Sigmoid colon (tissue), 7 donors: ENCODE measurements around the gene AQP5. TPM values are rescaled to one million over a fixed set of nuclear protein-coding genes. Genes with fewer than 3 reads are reported as not detected.
A peak's percentile ranks its signal among the peaks of the same experiment; 100 is the strongest.

Experiments used
- DNase-seq: peaks from one replicate; pipeline ENCODE4 v3.0.0-alpha.2; 2019
- H3K27ac ChIP-seq, 4 donors: fragments of 200-600 bp; sonication (generic); one replicate each; pipeline ENCODE4 v1.5.1; 2016 to 2019; ENCODE audit warnings: mild to moderate bottlenecking in 1 of 4
- H3K27me3 ChIP-seq, 3 donors: fragments of 200-600 bp; sonication (generic); one replicate each; pipeline ENCODE4 v1.5.1; 2019; ENCODE audit warnings: mild to moderate bottlenecking in 1 of 3
- H3K36me3 ChIP-seq, 4 donors: fragments of 200-600 bp; sonication (generic); one replicate each; pipeline ENCODE4 v1.5.1; 2016 to 2019
- H3K4me1 ChIP-seq, 4 donors: fragments of 200-600 bp; sonication (generic); one replicate each; pipeline ENCODE4 v1.5.1; 2017 to 2019
- H3K4me3 ChIP-seq, 4 donors: fragments of 200-600 bp; sonication (generic); one replicate each; pipeline ENCODE4 v1.5.1; 2017 to 2019; ENCODE audit warnings: mild to moderate bottlenecking in 2 of 4, moderate library complexity in 1 of 4
- H3K9me3 ChIP-seq, 4 donors: fragments of 200-600 bp in 3 of 4; sonication (generic) in 3 of 4; one replicate each; pipeline versions ENCODE4 v1.5.1 to v1.6.1; 2013 to 2019
- EP300 ChIP-seq, 4 donors: sonication (generic); formaldehyde crosslinking; IDR thresholded peaks; one replicate each; pipeline ENCODE4 v1.6.1; 2017; ENCODE audit warnings: antibody characterized with exemption in 4 of 4
- POLR2A ChIP-seq, 2 donors: fragments of 450-650 bp; IDR thresholded peaks; one replicate each; pipeline ENCODE4 v1.6.1; 2016; ENCODE audit warnings: antibody characterized with exemption in 2 of 2, mild to moderate bottlenecking in 2 of 2, moderate library complexity in 2 of 2
- POLR2AphosphoS5 ChIP-seq, 4 donors: sonication (generic); formaldehyde crosslinking; IDR thresholded peaks; one replicate each; pipeline ENCODE4 v1.6.1; 2017; ENCODE audit warnings: antibody characterized with exemption in 4 of 4
- WGBS, 2 donors: extraction: QIAGEN DNeasy Blood & Tissue Kit; methylation state at CpG; one replicate each; pipeline ENCODE4 v1.1.7; 2013; 5-methylcytosine and 5-hydroxymethylcytosine counted together
- intact Hi-C: fragments of 100-400 bp; cut with DNase I; formaldehyde crosslinking; loops from one replicate; pipeline ENCODE4 v1.15.1; 2023
- polyA plus RNA-seq, 3 donors: library from polyadenylated mRNA; stranded (reverse); fragments of 200-250 nt; gene quantifications; one replicate each; pipeline ENCODE4 v1.2.3, GENCODE V29; 2013
- total RNA-seq, 4 donors: library from RNA; depleted of rRNA; stranded (reverse); fragments of >200 nt; gene quantifications; one replicate each; pipeline ENCODE4 v1.1.0, GENCODE V29; 2016
- TF ChIP-seq, protein P1 (sequence below), 4 experiments: fragments of 450-650 bp in 3 of 4; fragments of 200-600 bp in 1 of 4; IDR thresholded peaks; one replicate each; pipeline ENCODE4 v1.5.1; 2016 to 2019; ENCODE audit warnings: antibody characterized with exemption in 4 of 4, mild to moderate bottlenecking in 3 of 4, moderate library complexity in 2 of 4
- donor health status: healthy with polysubstance abuse.
- donor health status: Bipolar disorder and iron deficiency.
- donor health status: healthy.

Gene AQP5
- total and polyA plus RNA-seq, 7 donors, result 0.09 TPM; not detected in 6

DNA sequence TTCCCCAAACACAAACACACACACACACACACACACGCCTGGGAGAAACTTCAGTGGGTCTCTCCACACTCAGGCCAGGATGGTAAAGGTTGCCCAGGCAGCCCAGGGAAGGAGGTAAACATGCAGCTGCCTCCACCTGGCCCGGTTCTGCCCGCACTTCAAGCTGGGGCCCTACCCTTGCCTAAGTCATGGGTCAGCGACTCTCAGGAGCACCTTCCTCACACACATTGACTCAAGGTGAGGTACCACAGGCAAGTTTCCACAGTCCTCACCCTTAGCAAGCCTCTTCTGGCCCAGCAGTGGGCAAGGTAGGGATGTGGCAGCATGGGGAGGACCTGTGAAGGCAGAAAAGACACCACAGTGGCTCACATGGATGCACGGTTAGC is 43.9 kb upstream of the AQP5 start:
- H3K9me3 ChIP-seq, result no peaks in the 10 kb centered on the region
- no peak for TF ChIP-seq EP300 (IDR thresholded peaks at IDR 0.05)
- TF ChIP-seq POLR2A (IDR thresholded peaks at IDR 0.05), result no peak
- TF ChIP-seq, protein P1, sequence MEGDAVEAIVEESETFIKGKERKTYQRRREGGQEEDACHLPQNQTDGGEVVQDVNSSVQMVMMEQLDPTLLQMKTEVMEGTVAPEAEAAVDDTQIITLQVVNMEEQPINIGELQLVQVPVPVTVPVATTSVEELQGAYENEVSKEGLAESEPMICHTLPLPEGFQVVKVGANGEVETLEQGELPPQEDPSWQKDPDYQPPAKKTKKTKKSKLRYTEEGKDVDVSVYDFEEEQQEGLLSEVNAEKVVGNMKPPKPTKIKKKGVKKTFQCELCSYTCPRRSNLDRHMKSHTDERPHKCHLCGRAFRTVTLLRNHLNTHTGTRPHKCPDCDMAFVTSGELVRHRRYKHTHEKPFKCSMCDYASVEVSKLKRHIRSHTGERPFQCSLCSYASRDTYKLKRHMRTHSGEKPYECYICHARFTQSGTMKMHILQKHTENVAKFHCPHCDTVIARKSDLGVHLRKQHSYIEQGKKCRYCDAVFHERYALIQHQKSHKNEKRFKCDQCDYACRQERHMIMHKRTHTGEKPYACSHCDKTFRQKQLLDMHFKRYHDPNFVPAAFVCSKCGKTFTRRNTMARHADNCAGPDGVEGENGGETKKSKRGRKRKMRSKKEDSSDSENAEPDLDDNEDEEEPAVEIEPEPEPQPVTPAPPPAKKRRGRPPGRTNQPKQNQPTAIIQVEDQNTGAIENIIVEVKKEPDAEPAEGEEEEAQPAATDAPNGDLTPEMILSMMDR (IDR thresholded peaks at IDR 0.05), result no peak
- TF ChIP-seq POLR2AphosphoS5 (IDR thresholded peaks at IDR 0.05), result no peak
- no peaks in the 10 kb centered on the region for H3K4me1 ChIP-seq
- no peaks in the 10 kb centered on the region for H3K36me3 ChIP-seq
- DNase-seq, result no peak
- H3K27ac ChIP-seq, result no peak overlapping the region
- H3K4me3 ChIP-seq, result no peak overlapping the region
- H3K27me3 ChIP-seq, result peaks cover 0 to 5% (median 0%) of the 10 kb centered on the region in 3 donors
- intact Hi-C loops, result no loop called here
- WGBS, 2 donors, result 84 to 88% methylated on average over 5 of the region's 5 CpGs

DNA sequence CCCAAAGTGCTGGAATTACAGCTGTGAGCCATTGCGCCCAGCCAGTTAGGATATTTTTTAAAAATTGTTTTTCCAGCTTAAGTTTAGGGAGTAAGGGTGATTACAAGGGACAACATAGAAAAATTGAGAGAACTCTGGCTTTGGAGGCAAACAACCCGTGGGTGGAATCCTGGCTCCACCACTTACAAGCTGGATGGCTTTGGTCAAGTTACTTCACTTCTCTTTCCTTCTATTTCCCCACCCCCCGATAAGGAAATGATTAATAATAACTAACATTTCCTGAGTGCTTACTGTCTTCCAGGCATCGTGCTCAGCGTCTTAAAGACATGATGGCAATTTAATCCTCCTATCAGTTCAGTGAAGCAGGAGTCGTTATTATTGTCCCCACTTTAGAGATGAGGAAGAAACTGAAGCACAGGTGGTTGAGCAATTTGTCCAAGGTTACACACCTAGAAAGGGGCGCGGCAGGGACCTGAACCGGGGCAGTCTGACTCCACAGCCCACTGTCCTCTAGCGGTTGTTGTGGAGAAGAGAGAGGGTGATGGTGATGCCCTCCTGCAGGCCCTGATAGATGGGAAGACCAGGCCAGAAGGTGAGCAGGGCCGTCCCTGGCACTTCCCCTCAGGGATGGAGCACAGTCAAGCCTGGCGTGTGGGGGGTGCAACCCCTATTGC is 41.3 kb upstream of the AQP5 start:
- TF ChIP-seq EP300 (IDR thresholded peaks at IDR 0.05) (no peak), POLR2AphosphoS5 (IDR thresholded peaks at IDR 0.05) (no peak), POLR2A (IDR thresholded peaks at IDR 0.05) (no peak)
- TF ChIP-seq, protein P1 (IDR thresholded peaks at IDR 0.05), result no peak
- WGBS, 2 donors, result 43 to 61% methylated on average over 12 of the region's 12 CpGs
- no peak overlapping the region for H3K4me3 ChIP-seq
- intact Hi-C loops, result no loop called here
- H3K9me3 ChIP-seq, result no peaks in the 10 kb centered on the region
- peaks cover 0 to 5% (median 0%) of the 10 kb centered on the region in 3 donors for H3K27me3 ChIP-seq
- no peaks in the 10 kb centered on the region for H3K4me1 ChIP-seq
- DNase-seq, result no peak
- H3K27ac ChIP-seq, result no peak overlapping the region
- no peaks in the 10 kb centered on the region for H3K36me3 ChIP-seq

DNA sequence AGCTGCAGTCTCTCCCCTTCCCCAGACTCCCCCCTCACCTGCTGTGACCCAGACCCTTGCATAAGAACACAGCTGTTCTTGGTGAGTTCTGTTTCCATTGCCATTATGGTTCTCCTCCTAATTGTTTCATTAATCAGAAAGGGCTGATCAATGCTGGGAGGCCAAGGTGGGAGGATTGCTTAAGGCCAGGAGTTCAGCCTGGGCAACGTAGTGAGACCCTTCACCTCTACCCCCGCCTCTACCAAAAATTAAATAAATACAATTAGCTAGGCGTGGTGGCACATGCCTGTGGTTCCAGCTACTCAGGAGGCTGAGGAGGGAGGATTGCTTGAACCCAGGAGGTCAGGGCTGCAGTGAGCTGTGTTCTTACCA is 40.8 kb upstream of the AQP5 start:
- DNase-seq, result no peak
- intact Hi-C loops, result no loop called here
- Histone ChIP-seq H3K27ac (no peak overlapping the region), H3K4me3 (no peak overlapping the region), H3K27me3 (peaks cover 0 to 5% (median 0%) of the 10 kb centered on the region in 3 donors), H3K9me3 (no peaks in the 10 kb centered on the region), H3K4me1 (no peaks in the 10 kb centered on the region), H3K36me3 (no peaks in the 10 kb centered on the region)
- TF ChIP-seq POLR2A (IDR thresholded peaks at IDR 0.05) (no peak), POLR2AphosphoS5 (IDR thresholded peaks at IDR 0.05) (no peak), EP300 (IDR thresholded peaks at IDR 0.05) (no peak)
- TF ChIP-seq, protein P1 (IDR thresholded peaks at IDR 0.05), result no peak
- WGBS, 2 donors, result 46 to 71% methylated on average over 3 of the region's 3 CpGs

DNA sequence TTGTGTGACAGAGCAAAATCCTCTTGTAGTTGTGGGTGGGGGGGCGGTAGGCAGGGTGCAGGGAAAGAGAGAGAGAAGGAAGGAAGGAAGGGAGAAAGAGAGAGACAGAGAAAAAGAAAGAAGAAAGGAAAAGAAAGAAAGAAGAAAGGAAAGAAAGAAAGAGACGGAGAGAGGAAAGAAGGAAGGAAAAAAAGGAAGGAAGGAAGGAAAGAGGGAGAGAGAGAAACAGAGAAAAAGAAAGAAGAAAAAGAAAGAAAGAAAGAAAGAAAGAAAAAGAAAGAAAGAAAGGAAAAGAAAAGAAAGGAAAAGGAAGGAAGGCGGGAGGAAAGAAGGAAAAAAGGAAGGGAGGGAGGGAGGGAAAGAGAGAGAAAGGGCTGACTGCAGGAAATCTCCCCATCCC is 40.4 kb upstream of the AQP5 start:
- peaks cover 0 to 5% (median 0%) of the 10 kb centered on the region in 3 donors for H3K27me3 ChIP-seq
- TF ChIP-seq EP300 (IDR thresholded peaks at IDR 0.05) (no peak), POLR2A (IDR thresholded peaks at IDR 0.05) (no peak), POLR2AphosphoS5 (IDR thresholded peaks at IDR 0.05) (no peak)
- TF ChIP-seq, protein P1 (IDR thresholded peaks at IDR 0.05), result no peak
- no peaks in the 10 kb centered on the region for H3K36me3 ChIP-seq
- H3K27ac ChIP-seq, result no peak overlapping the region
- intact Hi-C loops, result no loop called here
- H3K4me3 ChIP-seq, result no peak overlapping the region
- H3K9me3 ChIP-seq, result no peaks in the 10 kb centered on the region
- DNase-seq, result no peak
- 71 to 73% methylated on average over 3 of the region's 3 CpGs for WGBS, 2 donors
- no peaks in the 10 kb centered on the region for H3K4me1 ChIP-seq

DNA sequence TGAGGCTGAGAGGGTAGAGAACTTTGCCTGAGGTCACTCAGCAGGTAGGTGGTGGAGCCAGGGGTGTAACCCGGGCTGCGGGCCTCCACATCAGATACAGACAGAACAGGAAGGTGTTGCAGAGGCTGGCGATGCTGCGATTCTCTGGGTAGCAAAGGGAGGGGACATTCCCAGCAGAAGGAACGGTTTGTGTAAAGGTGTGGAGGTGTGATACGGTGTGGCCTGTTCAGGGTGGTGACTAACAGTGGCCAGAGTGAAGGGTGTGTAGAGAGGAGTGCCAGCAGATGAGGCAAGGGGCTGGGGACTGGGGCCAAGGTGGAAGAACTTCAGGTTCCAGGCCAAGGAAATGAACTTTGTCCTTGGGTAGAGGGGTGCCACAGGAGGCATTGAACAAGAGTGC is 39.7 kb upstream of the AQP5 start:
- 43 to 60% methylated on average over 6 of the region's 6 CpGs for WGBS, 2 donors
- TF ChIP-seq, protein P1 (IDR thresholded peaks at IDR 0.05), result no peak
- no peak for TF ChIP-seq POLR2AphosphoS5 (IDR thresholded peaks at IDR 0.05)
- TF ChIP-seq POLR2A (IDR thresholded peaks at IDR 0.05), result no peak
- no peak for TF ChIP-seq EP300 (IDR thresholded peaks at IDR 0.05)
- Histone ChIP-seq H3K4me1 (no peaks in the 10 kb centered on the region), H3K27ac (peak overlapping the region in 1 of 4 donors; percentile 52), H3K4me3 (no peak overlapping the region), H3K27me3 (peaks cover 0 to 5% (median 0%) of the 10 kb centered on the region in 3 donors), H3K36me3 (no peaks in the 10 kb centered on the region), H3K9me3 (no peaks in the 10 kb centered on the region)
- DNase-seq, result no peak
- intact Hi-C loops, result no loop called here
